Articular chondrocyte of knee joint (primary cell): ENCODE measurements around the gene TP53TG3C. TPM values are rescaled to one million over a fixed set of nuclear protein-coding genes. Genes with fewer than 3 reads are reported as not detected.

Experiments used
- small RNA-seq: library from RNA; depleted of rRNA; stranded (forward); fragments of <200 nt; gene quantifications from one replicate; pipeline ENCODE3, GENCODE V24; 2012
- total RNA-seq: library from RNA; depleted of rRNA; stranded (reverse); fragments of >200 nt; gene quantifications from 2 replicates; pipeline ENCODE4 v1.2.3, GENCODE V29; 2012

The TP53TG3C gene, protein sequence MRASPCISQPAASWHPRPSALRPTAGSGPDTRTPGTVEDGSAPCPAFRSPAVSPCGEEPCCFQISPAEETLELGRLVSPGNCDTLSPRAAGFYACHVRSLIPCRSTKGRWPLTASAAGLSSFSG
- not detected in 2 replicates for total RNA-seq

DNA sequence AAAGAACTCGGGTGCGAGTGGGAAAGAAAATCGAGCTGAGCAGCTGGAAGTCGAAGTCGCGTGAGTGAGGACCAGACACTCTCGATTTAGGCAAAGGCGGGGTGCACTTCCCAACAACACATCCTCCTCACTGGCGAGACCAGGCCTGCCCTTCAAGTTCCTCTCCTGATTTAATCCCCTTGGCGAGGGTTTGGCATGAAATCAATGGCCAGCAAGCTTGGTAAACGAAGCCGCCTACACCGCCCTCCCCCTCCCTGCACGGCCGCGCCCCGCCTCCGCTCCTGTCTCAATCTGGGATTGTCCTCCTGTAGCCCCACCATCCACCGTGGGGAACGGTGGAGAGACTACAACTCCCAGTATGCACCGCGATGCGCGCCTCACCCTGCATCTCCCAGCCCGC, at the start of gene TP53TG3C:
TP53TG3C (plus strand) TSS at position 301 of the 400 bp plus-strand sequence; CDS start at position 369, 68 bp downstream.

Small RNA genes lying within 50 kb of the gene (small RNA-seq; reads per million reads assigned to genes)
- gene AC138869.1: not detected

Other genes with a start within 250 kb of the TP53TG3C start
- gene TP53TG3E, start 110.1 kb downstream of the TP53TG3C start, total RNA-seq: not detected in 2 replicates
- not detected in 2 replicates for gene TP53TG3B, start 166.6 kb downstream of the TP53TG3C start, total RNA-seq